DOHH2 (cell line): ENCODE measurements around the gene GBX2.

Source experiments
- H3F3A ChIP-seq: fragments of 200-600 bp; sonication (generic), shearing (Covaris generic); 2 replicates; pipeline ENCODE4 v1.6.0; 2016; ENCODE audit warnings: antibody characterized with exemption, mild to moderate bottlenecking; ENCODE audit not compliant: control insufficient read depth, insufficient read depth
- H3K27ac ChIP-seq: fragments of 200-600 bp; sonication (generic); 2 replicates; pipeline ENCODE4 v1.5.1; 2014; ENCODE audit warnings: low read depth, mild to moderate bottlenecking, low read length, moderate library complexity
- H3K27me3 ChIP-seq: fragments of 200-600 bp; sonication (generic); 2 replicates; pipeline ENCODE4 v1.6.1; 2014; ENCODE audit warnings: mild to moderate bottlenecking, low read length, mixed read lengths; ENCODE audit not compliant: control insufficient read depth
- H3K36me3 ChIP-seq: fragments of 200-600 bp; sonication (generic); 2 replicates; pipeline ENCODE4 v1.6.1; 2014; ENCODE audit warnings: mild to moderate bottlenecking, low read length, moderate library complexity, mixed read lengths; ENCODE audit not compliant: control insufficient read depth
- H3K4me1 ChIP-seq: fragments of 200-600 bp; sonication (generic); 2 replicates; pipeline ENCODE4 v1.6.1; 2014; ENCODE audit warnings: mild to moderate bottlenecking, low read length, mixed read lengths; ENCODE audit not compliant: control insufficient read depth
- H3K4me2 ChIP-seq: fragments of 200-600 bp; sonication (generic); 2 replicates; pipeline ENCODE4 v1.6.0; 2014; ENCODE audit warnings: mild to moderate bottlenecking, low read length, moderate library complexity
- H3K4me3 ChIP-seq: fragments of 200-600 bp; sonication (generic); 2 replicates; pipeline ENCODE4 v1.5.1; 2014; ENCODE audit warnings: mild to moderate bottlenecking, low read length, mixed read lengths
- H3K79me2 ChIP-seq: fragments of 200-600 bp; sonication (generic); 2 replicates; pipeline ENCODE4 v1.6.1; 2014; ENCODE audit warnings: mild to moderate bottlenecking, low read length, mixed read lengths; ENCODE audit not compliant: control insufficient read depth
- H3K9me2 ChIP-seq: fragments of 200-600 bp; sonication (generic); replicated peaks from 2 replicates; pipeline ENCODE4 v1.6.1; 2014; ENCODE audit warnings: mild to moderate bottlenecking, low read length, mixed read lengths; ENCODE audit not compliant: control insufficient read depth
- H3K9me3 ChIP-seq: fragments of 200-600 bp; sonication (generic); 2 replicates; pipeline ENCODE4 v1.6.1; 2014; ENCODE audit warnings: antibody characterized with exemption, low read length, mixed read lengths; ENCODE audit not compliant: control insufficient read depth, insufficient read depth
- H4K20me1 ChIP-seq: fragments of 200-600 bp; sonication (generic); 2 replicates; pipeline ENCODE4 v1.6.0; 2014; ENCODE audit warnings: low read depth, mild to moderate bottlenecking, antibody characterized with exemption, low read length, moderate library complexity; ENCODE audit not compliant: control insufficient read depth, insufficient read depth
- CTCF ChIP-seq: fragments of 200-600 bp; sonication (generic); IDR thresholded peaks from one replicate; pipeline ENCODE4 v1.5.1; 2014; ENCODE audit warnings: antibody characterized with exemption, mild to moderate bottlenecking, low read depth, low read length; ENCODE audit not compliant: poor library complexity, severe bottlenecking
- EZH2phosphoT487 ChIP-seq: fragments of 200-600 bp; sonication (generic); IDR thresholded peaks from 2 replicates; pipeline ENCODE4 v1.6.1; 2017; ENCODE audit warnings: borderline replicate concordance, mild to moderate bottlenecking, antibody characterized with exemption, low read length, moderate library complexity, mixed read lengths

The GBX2 gene

DNA sequence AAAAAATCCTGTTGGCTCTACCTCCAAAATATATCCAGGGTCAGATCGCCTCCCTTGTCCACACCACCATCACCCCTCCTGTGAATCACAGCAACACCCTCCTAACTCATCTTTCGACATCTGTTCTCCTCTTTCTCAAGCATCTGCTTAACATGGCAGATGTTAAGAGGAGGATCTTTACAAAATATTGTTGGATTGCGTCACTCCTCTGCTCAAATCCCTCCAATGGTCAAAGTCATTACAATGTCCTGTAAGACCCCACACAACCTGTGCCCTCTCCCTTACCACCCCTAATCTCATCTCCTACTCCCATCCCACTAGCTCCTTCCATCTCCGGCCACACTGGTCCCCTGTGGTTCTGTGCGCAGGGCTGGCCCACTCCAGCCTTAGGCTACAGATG is 36.8 kb upstream of the GBX2 start:
- Histone ChIP-seq H3F3A (no peaks in the 10 kb centered on the region), H3K27ac (no peak overlapping the region), H3K4me3 (no peak overlapping the region), H3K4me1 (no peaks in the 10 kb centered on the region), H3K79me2 (no peaks in the 10 kb centered on the region), H3K27me3 (no peaks in the 10 kb centered on the region), H3K36me3 (no peaks in the 10 kb centered on the region), H3K9me2 (no peaks in the 10 kb centered on the region), H4K20me1 (no peaks in the 10 kb centered on the region), H3K9me3 (no peaks in the 10 kb centered on the region), H3K4me2 (no peak overlapping the region)
- TF ChIP-seq CTCF (no peak), EZH2phosphoT487 (no peak)

- no peaks in the 10 kb centered on the region for H3K36me3 ChIP-seq
- no peaks in the 10 kb centered on the region for H3F3A ChIP-seq
- H3K27me3 ChIP-seq, result no peaks in the 10 kb centered on the region
- H3K4me2 ChIP-seq, result no peak overlapping the region
- H4K20me1 ChIP-seq, result no peaks in the 10 kb centered on the region
- no peaks in the 10 kb centered on the region for H3K79me2 ChIP-seq
- H3K9me2 ChIP-seq, result no peaks in the 10 kb centered on the region
- no peak for TF ChIP-seq CTCF
- TF ChIP-seq EZH2phosphoT487, result no peak
- H3K27ac ChIP-seq, result no peak overlapping the region
- H3K4me3 ChIP-seq, result no peak overlapping the region
- no peaks in the 10 kb centered on the region for H3K4me1 ChIP-seq
- H3K9me3 ChIP-seq, result no peaks in the 10 kb centered on the region
Measured at GRCh38 chr2:236200378-236200777, 32.2 kb upstream of the GBX2 start.

DNA sequence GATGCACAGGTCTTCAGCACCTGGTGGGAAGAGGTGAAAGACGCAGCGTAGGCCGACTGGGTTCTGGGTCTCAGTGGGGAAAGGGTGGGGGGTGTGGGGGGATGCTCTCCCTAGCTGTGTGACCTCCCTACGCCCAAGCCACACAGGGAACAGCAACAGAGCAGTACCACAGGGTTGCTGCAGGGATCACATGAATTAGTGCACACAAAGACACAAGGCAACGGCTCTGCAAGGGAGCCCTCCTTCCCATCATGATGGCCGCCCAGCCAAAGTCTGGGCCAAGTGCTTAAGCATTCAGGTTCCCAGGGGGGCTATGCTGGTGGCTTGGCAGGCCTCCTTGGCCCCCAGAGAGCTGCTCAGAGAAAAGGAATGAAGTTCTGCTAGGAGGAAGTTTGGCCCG is 28.2 kb upstream of the GBX2 start:
- TF ChIP-seq CTCF, result no peak
- no peak for TF ChIP-seq EZH2phosphoT487
- Histone ChIP-seq H3F3A (no peaks in the 10 kb centered on the region), H3K4me1 (no peaks in the 10 kb centered on the region), H4K20me1 (no peaks in the 10 kb centered on the region), H3K27ac (no peak overlapping the region), H3K9me3 (no peaks in the 10 kb centered on the region), H3K9me2 (no peaks in the 10 kb centered on the region), H3K4me2 (no peak overlapping the region), H3K79me2 (no peaks in the 10 kb centered on the region), H3K36me3 (no peaks in the 10 kb centered on the region), H3K27me3 (no peaks in the 10 kb centered on the region), H3K4me3 (no peak overlapping the region)

DNA sequence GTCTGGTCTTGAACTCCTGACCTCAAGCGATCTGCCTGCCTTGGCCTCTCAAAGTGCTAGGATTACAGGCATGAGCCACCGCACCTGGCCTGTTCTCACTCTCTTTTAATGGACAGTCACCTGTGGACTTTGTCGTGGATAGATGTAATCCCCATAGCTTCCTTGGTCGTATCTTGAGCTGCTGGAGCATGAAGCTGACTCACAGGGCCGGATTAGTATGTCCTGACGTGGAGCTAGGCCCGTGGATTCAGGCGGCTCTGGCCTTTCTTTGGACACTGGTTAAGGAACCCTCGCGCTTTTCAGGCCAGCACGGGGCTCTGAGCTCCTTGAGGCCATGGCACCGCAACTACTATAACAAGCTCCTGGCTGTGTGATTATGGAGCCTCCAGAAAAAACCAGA is 27.5 kb upstream of the GBX2 start:
- TF ChIP-seq EZH2phosphoT487 (no peak), CTCF (no peak)
- H3K9me3 ChIP-seq, result no peaks in the 10 kb centered on the region
- no peak overlapping the region for H3K4me2 ChIP-seq
- H3K79me2 ChIP-seq, result no peaks in the 10 kb centered on the region
- H4K20me1 ChIP-seq, result no peaks in the 10 kb centered on the region
- no peaks in the 10 kb centered on the region for H3K27me3 ChIP-seq
- H3K27ac ChIP-seq, result no peak overlapping the region
- H3K9me2 ChIP-seq, result no peaks in the 10 kb centered on the region
- H3K4me3 ChIP-seq, result no peak overlapping the region
- H3K4me1 ChIP-seq, result no peaks in the 10 kb centered on the region
- H3F3A ChIP-seq, result no peaks in the 10 kb centered on the region
- no peaks in the 10 kb centered on the region for H3K36me3 ChIP-seq
